H1 (cell line): ENCODE results near the gene EEIG2. TPM values are rescaled to one million over a fixed set of nuclear protein-coding genes. Genes with fewer than 3 reads are reported as not detected.
A peak's percentile ranks its signal among the peaks of the same experiment; 100 is the strongest.

Source experiments
- CTCF ChIA-PET: fragments of 300-600 bp; sonication (Branson Sonifier 250); formaldehyde crosslinking; loops from one replicate; lab custom pipeline; 2021; ENCODE audit not compliant: partially characterized antibody; lab: Charles Lee
- POLR2A ChIA-PET: fragments of 300-600 bp; sonication (Branson Sonifier 250); formaldehyde crosslinking; loops from one replicate; lab custom pipeline; 2021; ENCODE audit warnings: inconsistent platforms; ENCODE audit not compliant: partially characterized antibody; lab: Charles Lee
- DNase-seq, 2 experiments: peaks; one replicate each; pipeline versions ENCODE4 v3.0.0 to v3.0.0-alpha.2; 2010 to 2022; ENCODE audit warnings: low spot score in 2 of 2, low read depth in 1 of 2, mixed read lengths in 1 of 2
- FAIRE-seq: peaks from 2 replicates; lab custom pipeline; 2011; peaks lifted over from hg19 to GRCh38; lab: Jason Lieb, UNC
- H2AFZ ChIP-seq: 2 replicates; pipeline ENCODE4 v1.8.1; 2012; ENCODE audit warnings: low read length, inconsistent platforms
- H2AK5ac ChIP-seq: 2 replicates; pipeline ENCODE4 v1.6.1; 2013; ENCODE audit warnings: low read depth, low read length
- H2BK120ac ChIP-seq: replicated peaks from 2 replicates; pipeline ENCODE3; 2013; ENCODE audit warnings: low read depth, low read length, inconsistent platforms
- H2BK12ac ChIP-seq: 2 replicates; pipeline ENCODE4 v1.6.1; 2013; ENCODE audit warnings: low read depth, low read length
- H2BK15ac ChIP-seq: 2 replicates; pipeline ENCODE4 v1.6.1; 2013; ENCODE audit warnings: low read length
- H2BK20ac ChIP-seq: 2 replicates; pipeline ENCODE4 v1.6.1; 2013; ENCODE audit warnings: low read length
- H2BK5ac ChIP-seq: 2 replicates; pipeline ENCODE4 v1.6.1; 2013; ENCODE audit warnings: low read depth, low read length
- H3K14ac ChIP-seq: 2 replicates; pipeline ENCODE4 v1.6.1; 2013; ENCODE audit warnings: inconsistent platforms; ENCODE audit not compliant: insufficient read length
- H3K18ac ChIP-seq: 2 replicates; pipeline ENCODE4 v1.6.1; 2013; ENCODE audit warnings: low read length; ENCODE audit errors: extremely low read depth
- H3K23ac ChIP-seq: 2 replicates; pipeline ENCODE4 v1.6.1; 2013; ENCODE audit warnings: inconsistent platforms; ENCODE audit not compliant: insufficient read length
- H3K23me2 ChIP-seq: 2 replicates; pipeline ENCODE4 v1.6.1; 2013; ENCODE audit warnings: low read depth, low read length
- H3K27ac ChIP-seq: 2 replicates; pipeline ENCODE4 v1.6.1; 2011; ENCODE audit warnings: low read depth, low read length, inconsistent platforms
- H3K27me3 ChIP-seq, 4 experiments: replicated peaks in 1 of 4; 1 replicate in 1 of 4; 2 replicates in 3 of 4; pipeline versions ENCODE4 v1.6.1 to v1.8.1; 2011 to 2013; ENCODE audit warnings: low read length in 3 of 4, mild to moderate bottlenecking in 3 of 4, inconsistent platforms in 2 of 4, mixed read lengths in 2 of 4, moderate library complexity in 1 of 4; ENCODE audit not compliant: control insufficient read depth in 3 of 4, insufficient read depth in 3 of 4; ENCODE audit errors: extremely low read depth in 1 of 4
- H3K36me3 ChIP-seq, 4 experiments: 2 replicates each; pipeline versions ENCODE4 v1.6.1 to v1.8.1; 2011 to 2013; ENCODE audit warnings: mild to moderate bottlenecking in 4 of 4, low read length in 3 of 4, moderate library complexity in 2 of 4, control low read depth in 1 of 4, inconsistent platforms in 1 of 4; ENCODE audit not compliant: insufficient read depth in 4 of 4, control insufficient read depth in 2 of 4
- H3K4ac ChIP-seq: replicated peaks from 2 replicates; pipeline ENCODE3; 2013; ENCODE audit warnings: low read length, low read depth, mixed read lengths, inconsistent platforms; ENCODE audit not compliant: insufficient read length
- H3K4me1 ChIP-seq, 4 experiments: replicated peaks in 1 of 4; 1 replicate in 1 of 4; 2 replicates in 3 of 4; pipeline versions ENCODE4 v1.6.1 to v1.8.1; 2011 to 2013; ENCODE audit warnings: low read length in 3 of 4, inconsistent platforms in 2 of 4, mixed read lengths in 1 of 4; ENCODE audit not compliant: insufficient read depth in 4 of 4, control insufficient read depth in 3 of 4
- H3K4me2 ChIP-seq, 2 experiments: 2 replicates each; pipeline versions ENCODE4 v1.6.1 to v1.8.1; 2011 to 2013; ENCODE audit warnings: low read depth in 2 of 2, low read length in 2 of 2, control low read depth in 1 of 2, inconsistent platforms in 1 of 2, mild to moderate bottlenecking in 1 of 2; ENCODE audit not compliant: insufficient read depth in 1 of 2
- H3K4me3 ChIP-seq, 4 experiments: fragments of 200-600, 300-600 bp in 1 of 4; sonication (generic), shearing (Covaris generic), sonication (Bioruptor Twin) in 1 of 4; 2 replicates each; pipeline versions ENCODE4 v1.5.1 to v1.8.1; 2011 to 2016; ENCODE audit warnings: low read length in 4 of 4, low read depth in 3 of 4, control low read depth in 2 of 4, inconsistent platforms in 2 of 4, mild to moderate bottlenecking in 2 of 4, mixed read lengths in 1 of 4, moderate library complexity in 1 of 4; ENCODE audit not compliant: insufficient read depth in 2 of 4; ENCODE audit errors: extremely low read depth in 1 of 4
- H3K56ac ChIP-seq: replicated peaks from 2 replicates; pipeline ENCODE3; 2013; ENCODE audit warnings: low read depth, mild to moderate bottlenecking, mixed read lengths, low read length, inconsistent platforms; ENCODE audit not compliant: insufficient read length
- H3K79me1 ChIP-seq: 2 replicates; pipeline ENCODE4 v1.6.1; 2013; ENCODE audit warnings: low read depth, low read length, control low read depth
- H3K79me2 ChIP-seq, 2 experiments: 2 replicates each; pipeline versions ENCODE4 v1.6.1 to v1.8.1; 2012 to 2013; ENCODE audit warnings: low read length in 2 of 2, mild to moderate bottlenecking in 2 of 2, inconsistent platforms in 1 of 2; ENCODE audit not compliant: insufficient read depth in 2 of 2, control insufficient read depth in 1 of 2
- H3K9ac ChIP-seq, 4 experiments: replicated peaks in 1 of 4; 1 replicate in 1 of 4; 2 replicates in 3 of 4; pipeline versions ENCODE4 v1.6.1 to v1.8.1; 2011 to 2013; ENCODE audit warnings: low read depth in 3 of 4, low read length in 3 of 4, control low read depth in 2 of 4, mild to moderate bottlenecking in 2 of 4, moderate library complexity in 2 of 4, inconsistent platforms in 1 of 4; ENCODE audit errors: extremely low read depth in 1 of 4
- H3K9me3 ChIP-seq, 2 experiments: 2 replicates each; pipeline versions ENCODE4 v1.6.1 to v1.8.1; 2012 to 2013; ENCODE audit warnings: mild to moderate bottlenecking in 2 of 2, moderate library complexity in 2 of 2, control low read depth in 1 of 2, inconsistent platforms in 1 of 2, low read depth in 1 of 2, low read length in 1 of 2, mixed read lengths in 1 of 2; ENCODE audit not compliant: insufficient read depth in 2 of 2
- H4K20me1 ChIP-seq, 2 experiments: replicated peaks in 1 of 2; 2 replicates each; pipeline versions ENCODE3 to v1.8.1; 2011 to 2013; ENCODE audit warnings: inconsistent platforms in 2 of 2, low read length in 2 of 2, mild to moderate bottlenecking in 1 of 2; ENCODE audit not compliant: insufficient read depth in 2 of 2, control insufficient read depth in 1 of 2
- H4K5ac ChIP-seq: 2 replicates; pipeline ENCODE4 v1.6.1; 2013; ENCODE audit warnings: low read length, low read depth, mixed read lengths, inconsistent platforms; ENCODE audit not compliant: insufficient read length
- H4K8ac ChIP-seq: 2 replicates; pipeline ENCODE4 v1.8.0; 2013; ENCODE audit warnings: mild to moderate bottlenecking, moderate library complexity, low read length, inconsistent platforms; ENCODE audit not compliant: insufficient read depth; ENCODE audit errors: extremely low read depth
- H4K91ac ChIP-seq: replicated peaks from 2 replicates; pipeline ENCODE3; 2013; ENCODE audit warnings: low read length, mixed read lengths, inconsistent platforms; ENCODE audit not compliant: insufficient read length
- CEBPB ChIP-seq: IDR thresholded peaks from 2 replicates; pipeline ENCODE4 v1.6.1; 2012; ENCODE audit warnings: low read depth, low read length
- FOSL1 ChIP-seq: IDR thresholded peaks from 2 replicates; pipeline ENCODE4 v1.6.1; 2011; ENCODE audit warnings: mild to moderate bottlenecking, low read depth, low read length, moderate library complexity; ENCODE audit not compliant: insufficient read depth
- GTF2F1 ChIP-seq: IDR thresholded peaks from 2 replicates; pipeline ENCODE4 v1.6.1; 2012; ENCODE audit warnings: low read depth, low read length, improper control_type of control experiment, borderline replicate concordance
- HDAC6 ChIP-seq: IDR thresholded peaks from one replicate; pipeline ENCODE4 v1.7.1; 2012; ENCODE audit warnings: low read depth, mild to moderate bottlenecking, inconsistent platforms, low read length, moderate library complexity
- POU5F1 ChIP-seq: IDR thresholded peaks from 2 replicates; pipeline ENCODE4 v1.6.1; 2011; ENCODE audit warnings: low read depth, mild to moderate bottlenecking, low read length, moderate library complexity
- RXRA ChIP-seq: IDR thresholded peaks from 2 replicates; pipeline ENCODE4 v1.6.1; 2011; ENCODE audit warnings: low read depth, mild to moderate bottlenecking, low read length, moderate library complexity; ENCODE audit not compliant: insufficient read depth
- SRF ChIP-seq: IDR thresholded peaks from 2 replicates; pipeline ENCODE4 v1.6.1; 2011; ENCODE audit warnings: mild to moderate bottlenecking, low read depth, low read length, moderate library complexity
- TBP ChIP-seq: IDR thresholded peaks from 2 replicates; pipeline ENCODE4 v1.6.1; 2011; ENCODE audit warnings: low read depth, low read length, improper control_type of control experiment
- WGBS, 2 experiments: shearing (Covaris generic) in 1 of 2; methylation state at CpG; one replicate each; pipeline versions ENCODE4 v1.1.6 to v1.1.7; 2013 to 2015; ENCODE audit warnings: low lambda C conversion rate in 2 of 2, mixed read lengths in 2 of 2, inconsistent platforms in 1 of 2, low coverage in 1 of 2, missing lambda C conversion rate in 1 of 2; ENCODE audit not compliant: insufficient replicate concordance in 2 of 2, insufficient coverage in 1 of 2, insufficient read length in 1 of 2; ENCODE audit errors: extremely low coverage in 1 of 2, missing lambda C conversion rate in 1 of 2; 5-methylcytosine and 5-hydroxymethylcytosine counted together
- long read RNA-seq, 2 experiments: library from RNA in 1 of 2; library from capped mRNA in 1 of 2; stranded (forward); transcript quantifications; one replicate each; pipeline ENCODE4 v2.0.0, GENCODE V29; 2021; ENCODE audit warnings: inconsistent platforms in 1 of 2
- polyA minus RNA-seq, 3 experiments: library from RNA; depleted of rRNA, polyadenylated mRNA; stranded (reverse); fragments of >200 nt; gene quantifications; 1 replicate in 2 of 3; 2 replicates in 1 of 3; pipeline ENCODE4 v1.2.3, GENCODE V29; 2011
- polyA plus RNA-seq, 7 experiments: library from polyadenylated mRNA; depleted of rRNA in 3 of 7; stranded (reverse) in 5 of 7; unstranded in 2 of 7; fragments of >200 nt in 5 of 7; fragments of 200-250 nt in 2 of 7; gene quantifications; 1 replicate in 5 of 7; 2 replicates in 1 of 7; 4 replicates in 1 of 7; pipeline versions ENCODE4 v1.2.1 to v1.2.3, GENCODE V29; 2011 to 2013; ENCODE audit warnings: missing spikeins in 2 of 7, mixed read lengths in 2 of 7
- total RNA-seq: library from RNA; stranded (reverse); fragmentation: NEBNext Ultra II Directional; extraction: Animal tissue kit (Norgen Biotek cat#: 25700); gene quantifications from 2 replicates; pipeline ENCODE4 v1.2.1, GENCODE V29; 2021

The EEIG2 gene
- total RNA-seq (18.1 and 20.1 TPM in 2 replicates), polyA plus RNA-seq (2011; rRNA removed) (2.7 and 6.1 TPM in 2 replicates), polyA minus RNA-seq (2011; rRNA and poly(A)+ RNA removed) (15.8 and 18.7 TPM in 2 replicates)
- polyA plus RNA-seq (2011; cell fraction: cytosol; rRNA removed): 5.6 TPM
- polyA plus RNA-seq (2011; cell fraction: nucleus; rRNA removed): 5.8 TPM
- polyA plus RNA-seq (2012, experiment 1 of 2): 6.0 to 11.6 TPM (median 7.0 TPM) in 4 replicates
- polyA plus RNA-seq (2012, experiment 2 of 2): 0.64 TPM
- polyA plus RNA-seq (2013, experiment 1 of 2): 9.6 TPM
- polyA plus RNA-seq (2013, experiment 2 of 2): 8.6 TPM
- polyA minus RNA-seq (2011; cell fraction: cytosol; rRNA and poly(A)+ RNA removed): 8.8 TPM
- polyA minus RNA-seq (2011; cell fraction: nucleus; rRNA and poly(A)+ RNA removed): 27.8 TPM
- long read RNA-seq, experiment 1, full-length matches to known transcripts: 2 of 10 reads
- long read RNA-seq, experiment 1, partial matches to known transcripts: 1 of 10 reads
- long read RNA-seq, experiment 1, other reads (novel, unspliced or antisense): 7 of 10 reads
- long read RNA-seq, experiment 2: 0 reads

- Histone ChIP-seq H4K20me1 (peaks cover 0 to 4% of the 10 kb centered on the region in 2 experiments), H2BK5ac (peak within 1 kb of the TSS; percentile 18; the same call in 1 of the 2 replicates), H4K5ac (no peak within 1 kb of the TSS), H3K14ac (no peak within 1 kb of the TSS), H2BK12ac (no peak within 1 kb of the TSS), H3K79me2 (peaks cover 0 to 24% of the 10 kb centered on the region in 2 experiments; a peak in 3 of 4 replicates), H3K4ac (no peak within 1 kb of the TSS), H3K4me3 (peak within 1 kb of the TSS; percentile 39 to 78 (median 66)), H3K56ac (no peak within 1 kb of the TSS), H3K18ac (0 out of 2 replicates have a peak within 1 kb of the TSS, but pooled peaks have one; percentile 73), H4K91ac (no peak within 1 kb of the TSS), H2AFZ (no peak within 1 kb of the TSS), H2BK120ac (no peak within 1 kb of the TSS), H3K23me2 (peaks cover 7% of the 10 kb centered on the region; the same call in 1 of the 2 replicates), H2BK20ac (no peak within 1 kb of the TSS), H3K27ac (no peak within 1 kb of the TSS), H2AK5ac (no peak within 1 kb of the TSS), H3K79me1 (no peaks in the 10 kb centered on the region), H3K4me1 (peaks cover 0 to 11% (median 3%) of the 10 kb centered on the region in 4 experiments; a peak in 5 of 7 replicates), H3K36me3 (no peaks in the 10 kb centered on the region), H3K4me2 (peak within 1 kb of the TSS; percentile 63 to 84), H3K9me3 (no peaks in the 10 kb centered on the region), H3K27me3 (no peaks in the 10 kb centered on the region), H4K8ac (peak within 1 kb of the TSS; percentile 69; the same call in 1 of the 2 replicates), H3K9ac (peak within 1 kb of the TSS in 3 of 4 experiments; percentile 32 to 79 (median 34); a peak in 2 of 7 replicates), H2BK15ac (no peak within 1 kb of the TSS), H3K23ac (no peak within 1 kb of the TSS)
- ChIA-PET POLR2A (interaction anchor here (0.8 to 2.1 kb wide), 5 partner anchors 25 to 133 kb away, joined by 3 to 7 read pairs (median 5); partner anchors contain the start of gene PRPF38B), CTCF (interaction anchor here (0.9 to 8.0 kb wide), 22 partner anchors 9 to 148 kb away, joined by 3 to 127 read pairs (median 8); no protein-coding TSS in a partner anchor)
- WGBS, 2 experiments: 30% methylated on average over 26 of the region's 59 CpGs; no CpG with 5 or more reads in 1 of the 2 experiments
- FAIRE-seq (no peak), DNase-seq (peak; percentile 61 to 94)
- TF ChIP-seq FOSL1 (no peak), TBP (peak; percentile 50; the same call in 1 of the 2 replicates), GTF2F1 (no peak), POU5F1 (no peak), HDAC6 (no peak), RXRA (no peak), SRF (no peak), CEBPB (no peak)
These were observed at the start of gene EEIG2 for GRCh38 chr1:108559215-108560186. EEIG2 (plus strand) TSS chr1:108560100; CDS start chr1:108560429, 329 bp downstream.
